OCI-LY1 (cell line): ENCODE results near the gene CAPN12.

Experiments used
- H2AFZ ChIP-seq: fragments of 200-600 bp; sonication (generic), shearing (Covaris generic); 2 replicates; pipeline ENCODE4 v1.6.0; 2014; ENCODE audit warnings: antibody characterized with exemption, mild to moderate bottlenecking, low read length
- H3F3A ChIP-seq: fragments of 200-600 bp; sonication (generic), shearing (Covaris generic); 2 replicates; pipeline ENCODE4 v1.6.0; 2014; ENCODE audit warnings: mild to moderate bottlenecking, antibody characterized with exemption, low read length, moderate library complexity; ENCODE audit not compliant: insufficient read depth
- H3K27ac ChIP-seq: fragments of 200-600 bp; sonication (generic); 2 replicates; pipeline ENCODE4 v1.5.1; 2014; ENCODE audit warnings: low read length, mixed run types, mild to moderate bottlenecking, low read depth; ENCODE audit not compliant: poor library complexity, severe bottlenecking
- H3K27me3 ChIP-seq: fragments of 200-600 bp; sonication (generic); 2 replicates; pipeline ENCODE4 v1.6.0; 2014; ENCODE audit warnings: antibody characterized with exemption, mild to moderate bottlenecking, low read length, moderate library complexity; ENCODE audit not compliant: insufficient read depth
- H3K36me3 ChIP-seq: fragments of 200-600 bp; sonication (generic); 2 replicates; pipeline ENCODE4 v1.6.1; 2014; ENCODE audit warnings: mild to moderate bottlenecking, antibody characterized with exemption, low read length, moderate library complexity, mixed read lengths; ENCODE audit not compliant: insufficient read depth
- H3K4me1 ChIP-seq: fragments of 200-600 bp; sonication (generic); 2 replicates; pipeline ENCODE4 v1.5.1; 2014; ENCODE audit warnings: mild to moderate bottlenecking, low read length, moderate library complexity; ENCODE audit not compliant: insufficient read depth, severe bottlenecking
- H3K4me2 ChIP-seq: fragments of 200-600 bp; sonication (generic), shearing (Covaris generic); 2 replicates; pipeline ENCODE4 v1.6.1; 2014; ENCODE audit warnings: low read length
- H3K4me3 ChIP-seq: fragments of 200-600 bp; sonication (generic); 2 replicates; pipeline ENCODE4 v1.5.1; 2014; ENCODE audit warnings: low read length, low read depth, mild to moderate bottlenecking, mixed read lengths; ENCODE audit not compliant: poor library complexity, severe bottlenecking
- H3K79me2 ChIP-seq: fragments of 200-600 bp; shearing (Covaris generic); 2 replicates; pipeline ENCODE4 v1.6.1; 2016; ENCODE audit warnings: mixed run types, low read length, mixed read lengths; ENCODE audit not compliant: insufficient read depth
- H3K9ac ChIP-seq: fragments of 200-600 bp; sonication (generic), shearing (Covaris generic); 2 replicates; pipeline ENCODE4 v1.6.1; 2014; ENCODE audit warnings: mild to moderate bottlenecking, low read length, mixed read lengths
- H3K9me2 ChIP-seq: fragments of 200-600 bp; sonication (generic), shearing (Covaris generic); 2 replicates; pipeline ENCODE4 v1.6.1; 2014; ENCODE audit warnings: low read depth, mild to moderate bottlenecking, low read length, mixed read lengths
- H3K9me3 ChIP-seq: fragments of 200-600 bp; shearing (Covaris generic); 2 replicates; pipeline ENCODE4 v1.6.1; 2014; ENCODE audit warnings: low read length, mixed read lengths
- H4K20me1 ChIP-seq: fragments of 200-600 bp; sonication (generic), shearing (Covaris generic); 2 replicates; pipeline ENCODE4 v1.6.0; 2016; ENCODE audit warnings: mild to moderate bottlenecking, low read length; ENCODE audit not compliant: insufficient read depth
- EZH2 ChIP-seq: fragments of 200-600 bp; sonication (generic), shearing (Covaris generic); IDR thresholded peaks from 2 replicates; pipeline ENCODE4 v1.8.0; 2017; ENCODE audit warnings: borderline replicate concordance, mixed run types, mild to moderate bottlenecking, antibody characterized with exemption, low read length, moderate library complexity, mixed read lengths
- TF ChIP-seq, protein P1 (sequence below): fragments of 200-600 bp; sonication (generic), shearing (Covaris generic); IDR thresholded peaks from 2 replicates; pipeline ENCODE4 v1.5.1; 2017; ENCODE audit warnings: mild to moderate bottlenecking, antibody characterized with exemption, low read length, moderate library complexity, mixed read lengths

The CAPN12 gene

DNA sequence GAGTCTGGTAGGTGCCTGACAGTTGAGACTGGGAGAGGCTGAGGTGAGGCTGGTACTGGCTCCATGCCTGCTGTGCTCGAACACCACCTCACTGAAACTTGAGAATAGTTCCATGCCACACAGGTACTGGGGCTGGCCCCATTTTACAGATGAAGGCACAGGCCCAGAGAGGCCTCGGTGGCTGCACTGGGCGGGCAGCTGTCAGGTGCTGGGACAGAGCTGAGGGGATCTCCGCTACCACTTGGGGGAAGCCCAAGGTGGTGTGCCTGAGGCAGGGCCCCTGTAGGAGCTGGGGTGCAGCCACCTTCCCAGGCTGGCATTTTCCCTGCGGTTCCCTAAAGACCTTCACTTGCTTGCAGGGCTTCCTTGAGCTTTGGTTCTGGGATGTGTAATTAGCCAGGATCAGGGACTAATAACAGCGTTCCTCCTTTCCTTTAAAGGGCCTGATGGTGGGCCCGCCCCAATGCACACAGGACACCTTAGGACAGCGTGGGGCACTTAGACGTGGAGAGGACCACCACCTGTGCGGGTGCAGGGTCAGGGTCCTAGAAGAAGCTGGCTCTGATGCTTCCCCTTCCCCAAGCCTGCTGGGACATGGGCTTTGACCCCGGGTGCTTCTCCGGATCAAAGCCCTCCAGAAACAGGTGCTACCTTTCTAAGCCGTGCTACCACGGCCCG, 23.6 kb downstream of the CAPN12 start:
- no peaks in the 10 kb centered on the region for H3K27me3 ChIP-seq
- no peak overlapping the region for H2AFZ ChIP-seq
- no peak overlapping the region for H3K27ac ChIP-seq
- H4K20me1 ChIP-seq: no peaks in the 10 kb centered on the region
- TF ChIP-seq EZH2: no peak
- TF ChIP-seq, protein P1, sequence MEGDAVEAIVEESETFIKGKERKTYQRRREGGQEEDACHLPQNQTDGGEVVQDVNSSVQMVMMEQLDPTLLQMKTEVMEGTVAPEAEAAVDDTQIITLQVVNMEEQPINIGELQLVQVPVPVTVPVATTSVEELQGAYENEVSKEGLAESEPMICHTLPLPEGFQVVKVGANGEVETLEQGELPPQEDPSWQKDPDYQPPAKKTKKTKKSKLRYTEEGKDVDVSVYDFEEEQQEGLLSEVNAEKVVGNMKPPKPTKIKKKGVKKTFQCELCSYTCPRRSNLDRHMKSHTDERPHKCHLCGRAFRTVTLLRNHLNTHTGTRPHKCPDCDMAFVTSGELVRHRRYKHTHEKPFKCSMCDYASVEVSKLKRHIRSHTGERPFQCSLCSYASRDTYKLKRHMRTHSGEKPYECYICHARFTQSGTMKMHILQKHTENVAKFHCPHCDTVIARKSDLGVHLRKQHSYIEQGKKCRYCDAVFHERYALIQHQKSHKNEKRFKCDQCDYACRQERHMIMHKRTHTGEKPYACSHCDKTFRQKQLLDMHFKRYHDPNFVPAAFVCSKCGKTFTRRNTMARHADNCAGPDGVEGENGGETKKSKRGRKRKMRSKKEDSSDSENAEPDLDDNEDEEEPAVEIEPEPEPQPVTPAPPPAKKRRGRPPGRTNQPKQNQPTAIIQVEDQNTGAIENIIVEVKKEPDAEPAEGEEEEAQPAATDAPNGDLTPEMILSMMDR: no peak
- no peaks in the 10 kb centered on the region for H3K4me1 ChIP-seq
- H3K4me3 ChIP-seq: no peak overlapping the region
- H3F3A ChIP-seq: no peaks in the 10 kb centered on the region
- no peak overlapping the region for H3K4me2 ChIP-seq
- H3K36me3 ChIP-seq: peaks cover 71% of the 10 kb centered on the region
- H3K79me2 ChIP-seq: no peaks in the 10 kb centered on the region
- H3K9ac ChIP-seq: no peak overlapping the region
- H3K9me3 ChIP-seq: no peaks in the 10 kb centered on the region
- no peaks in the 10 kb centered on the region for H3K9me2 ChIP-seq

DNA sequence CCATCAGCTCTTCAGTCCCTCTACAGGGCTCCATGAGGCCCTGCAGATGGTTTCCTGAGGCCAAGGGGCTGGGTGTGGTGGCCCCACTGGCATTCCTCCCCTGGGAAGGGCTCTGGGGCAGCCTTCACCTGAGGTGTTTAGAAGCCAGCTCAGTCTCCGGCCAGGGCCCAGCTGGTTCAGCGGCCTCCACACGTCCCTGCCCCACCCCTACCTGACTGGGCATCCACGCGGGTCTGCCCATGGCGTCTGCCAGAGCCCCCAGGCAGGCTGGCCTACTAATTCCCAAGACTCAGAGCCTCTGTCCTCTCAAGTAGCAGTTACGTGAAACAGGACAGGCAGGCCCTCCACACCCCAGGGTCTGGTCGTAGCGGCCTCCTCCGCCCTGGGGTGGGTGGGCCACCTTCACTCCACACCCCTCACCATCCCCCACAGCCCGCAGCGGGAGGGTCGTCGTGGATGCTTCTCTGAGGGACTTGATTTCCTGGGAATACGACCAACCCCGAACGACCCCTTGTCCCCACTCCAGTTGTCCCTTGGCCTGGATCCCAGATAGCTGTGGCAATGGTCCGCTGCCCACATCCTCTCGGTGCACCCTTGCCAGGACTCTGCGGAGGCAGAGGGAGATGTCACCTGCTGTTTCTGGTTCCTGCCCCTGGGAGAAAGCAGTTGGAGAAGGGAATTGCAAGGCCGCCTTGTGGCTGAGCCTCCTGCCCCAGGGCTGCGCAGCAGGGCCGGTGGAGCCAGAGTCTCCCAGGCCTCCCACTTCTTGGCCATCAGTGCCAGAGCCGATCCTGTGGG, 24.3 kb downstream of the CAPN12 start:
- Histone ChIP-seq H3K4me2 (no peak overlapping the region), H3K9ac (no peak overlapping the region), H3K4me1 (no peaks in the 10 kb centered on the region), H3K36me3 (peaks cover 67% of the 10 kb centered on the region), H3F3A (no peaks in the 10 kb centered on the region), H3K9me2 (no peaks in the 10 kb centered on the region), H4K20me1 (no peaks in the 10 kb centered on the region), H3K27me3 (no peaks in the 10 kb centered on the region), H3K4me3 (no peak overlapping the region), H3K79me2 (no peaks in the 10 kb centered on the region), H2AFZ (no peak overlapping the region), H3K9me3 (no peaks in the 10 kb centered on the region), H3K27ac (no peak overlapping the region)
- TF ChIP-seq, protein P1: no peak
- no peak for TF ChIP-seq EZH2

DNA sequence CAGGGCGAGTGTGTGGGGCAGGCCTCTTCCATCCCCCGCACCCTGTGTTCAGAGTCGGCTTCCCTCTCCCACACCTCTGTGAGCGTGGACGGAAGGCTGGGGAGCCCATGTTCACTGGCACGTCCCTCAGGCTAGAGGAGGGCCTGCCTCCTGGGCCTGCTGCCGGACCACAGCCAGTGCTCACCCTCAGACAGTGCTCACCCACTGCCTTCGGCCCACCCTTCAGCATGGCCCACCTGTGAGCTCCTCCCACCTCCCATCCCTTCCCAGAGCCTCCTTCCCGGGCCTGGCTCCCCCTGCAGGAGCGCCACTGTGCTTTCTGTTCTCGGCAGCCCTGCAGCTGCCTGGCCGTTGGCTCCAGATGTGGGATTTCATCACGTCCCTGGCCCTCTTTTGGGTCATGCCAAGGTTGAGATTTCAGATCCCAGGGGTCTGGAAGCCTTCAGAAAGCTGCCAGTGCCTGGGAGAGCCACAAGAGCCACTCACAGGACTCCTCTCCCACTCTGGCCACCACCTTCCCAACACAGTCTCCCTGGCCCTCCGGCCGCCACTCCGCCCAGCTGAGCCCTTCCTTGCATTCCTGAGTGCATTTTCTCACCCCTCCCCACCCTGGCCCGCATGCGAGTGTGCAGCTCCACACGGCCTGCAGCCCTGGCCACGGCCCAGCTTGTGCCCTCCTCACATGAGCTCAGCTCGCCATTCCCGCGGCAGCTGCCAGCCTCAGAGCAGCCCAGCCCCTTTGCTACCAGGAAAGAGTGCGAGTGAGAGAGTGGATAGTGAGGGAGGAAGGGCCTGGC, 25.3 kb downstream of the CAPN12 start:
- Histone ChIP-seq H3K27ac (no peak overlapping the region), H3F3A (no peaks in the 10 kb centered on the region), H3K4me2 (no peak overlapping the region), H2AFZ (no peak overlapping the region), H3K79me2 (no peaks in the 10 kb centered on the region), H3K27me3 (no peaks in the 10 kb centered on the region), H3K4me1 (no peaks in the 10 kb centered on the region), H4K20me1 (no peaks in the 10 kb centered on the region), H3K9me3 (no peaks in the 10 kb centered on the region), H3K9me2 (no peaks in the 10 kb centered on the region), H3K36me3 (peaks cover 67% of the 10 kb centered on the region), H3K4me3 (no peak overlapping the region), H3K9ac (no peak overlapping the region)
- no peak for TF ChIP-seq EZH2
- TF ChIP-seq, protein P1: no peak
